Loucy (cell line): ENCODE measurements around the gene NLRP7.
"Not testable (repeated sequence)": the region's sequence is repeated elsewhere in the genome, so short reads cannot be mapped to it uniquely, and the experiment has no call there.

Source experiments
- CTCF ChIP-seq: fragments of 200-600 bp; sonication (generic); conservative IDR thresholded peaks from 2 replicates; pipeline ENCODE4 v1.5.1; 2014; ENCODE audit warnings: mild to moderate bottlenecking, antibody characterized with exemption, low read length
- EZH2phosphoT487 ChIP-seq: fragments of 200-600 bp; IDR thresholded peaks from 2 replicates; pipeline ENCODE4 v1.6.1; 2018; ENCODE audit warnings: antibody characterized with exemption, mild to moderate bottlenecking, moderate library complexity, borderline replicate concordance

GRCh38 chr19:54894106-54894505, 53.2 kb downstream of the NLRP7 start:
- TF ChIP-seq CTCF, EZH2phosphoT487: not testable (repeated sequence)
